NCI-H226 (cell line): ENCODE results near the gene PRR23A.
A peak's percentile ranks its signal among the peaks of the same experiment; 100 is the strongest.
"Not testable (repeated sequence)": the region's sequence is repeated elsewhere in the genome, so short reads cannot be mapped to it uniquely, and the experiment has no call there.

Experiments
- DNase-seq: peaks from one replicate; pipeline ENCODE4 v3.0.0-alpha.2; 2015

PRR23A gene

DNA sequence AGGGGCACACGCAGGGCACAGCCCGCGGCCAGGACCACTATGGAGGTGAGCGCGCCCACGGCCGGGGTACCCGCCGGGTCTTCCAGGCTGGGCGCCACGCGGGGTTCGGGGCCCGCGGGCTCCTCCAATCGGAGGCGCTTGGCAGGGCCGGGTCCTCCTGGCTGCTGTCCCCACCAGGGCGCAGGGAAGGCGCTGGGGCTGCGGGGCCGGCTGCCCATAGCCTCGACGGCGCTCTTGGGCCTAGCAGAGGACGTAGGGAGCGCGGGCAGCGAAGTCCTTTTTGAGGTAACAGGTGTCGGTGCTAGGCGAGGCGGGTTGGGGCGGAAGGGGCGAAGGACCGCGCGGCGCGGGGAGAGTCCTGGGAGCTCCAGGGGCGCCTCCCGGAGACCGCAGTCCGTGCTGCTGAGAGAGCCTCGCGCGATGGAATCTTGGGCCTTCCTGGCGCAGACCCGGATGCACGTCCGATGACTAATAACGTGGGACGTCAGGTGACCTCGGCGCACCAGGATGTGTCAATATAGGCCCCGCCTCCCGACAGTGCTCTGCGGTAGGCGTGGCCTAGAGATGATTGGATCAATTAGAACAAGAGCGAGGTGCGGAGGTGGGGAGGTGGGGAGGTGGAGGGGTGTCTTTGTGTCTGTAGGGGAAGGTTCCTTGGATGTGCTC, at the start of gene PRR23A:
PRR23A (minus strand) TSS at position 218 of the 666 bp plus-strand sequence; CDS start at position 218, 0 bp downstream.
- DNase-seq = no peak

DNA sequence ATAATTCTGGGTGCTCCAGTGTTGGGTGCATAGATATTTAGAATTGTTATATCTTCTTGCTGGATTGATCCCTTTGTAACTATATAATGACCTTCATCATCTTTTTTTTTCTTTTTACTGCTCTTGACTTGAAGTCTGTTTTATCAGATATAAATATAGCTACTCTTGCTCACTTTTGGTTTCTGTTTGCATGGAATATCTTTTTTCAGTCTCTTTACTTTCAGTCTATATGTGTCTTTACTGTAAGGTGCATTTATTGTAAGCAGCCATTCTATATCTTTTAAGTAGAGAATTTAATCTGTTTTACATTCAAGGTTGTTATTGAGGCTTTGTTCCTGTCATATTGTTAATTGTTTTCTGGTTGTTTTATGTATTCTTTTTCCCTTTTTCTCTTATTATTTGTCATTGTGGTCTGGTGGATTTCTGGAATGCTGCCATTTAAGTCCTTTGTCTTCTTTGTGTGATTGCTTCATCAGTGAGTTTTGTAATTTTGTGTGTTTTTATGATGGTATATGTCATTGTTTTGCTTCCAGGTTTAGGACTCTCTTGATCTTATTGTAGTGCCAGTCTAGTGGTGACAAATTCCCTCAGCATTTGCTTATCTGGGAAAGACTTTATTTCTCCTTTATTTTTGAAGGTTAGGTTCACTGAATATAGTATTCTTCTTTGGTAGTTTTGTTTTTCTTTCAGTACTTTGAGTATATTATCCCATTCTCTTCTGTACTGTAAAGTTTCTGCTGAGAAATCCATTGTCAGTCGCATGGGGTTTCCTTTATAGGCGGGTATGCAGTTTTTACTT, 46.9 kb upstream of the PRR23A start:
- DNase-seq = no peak

DNA sequence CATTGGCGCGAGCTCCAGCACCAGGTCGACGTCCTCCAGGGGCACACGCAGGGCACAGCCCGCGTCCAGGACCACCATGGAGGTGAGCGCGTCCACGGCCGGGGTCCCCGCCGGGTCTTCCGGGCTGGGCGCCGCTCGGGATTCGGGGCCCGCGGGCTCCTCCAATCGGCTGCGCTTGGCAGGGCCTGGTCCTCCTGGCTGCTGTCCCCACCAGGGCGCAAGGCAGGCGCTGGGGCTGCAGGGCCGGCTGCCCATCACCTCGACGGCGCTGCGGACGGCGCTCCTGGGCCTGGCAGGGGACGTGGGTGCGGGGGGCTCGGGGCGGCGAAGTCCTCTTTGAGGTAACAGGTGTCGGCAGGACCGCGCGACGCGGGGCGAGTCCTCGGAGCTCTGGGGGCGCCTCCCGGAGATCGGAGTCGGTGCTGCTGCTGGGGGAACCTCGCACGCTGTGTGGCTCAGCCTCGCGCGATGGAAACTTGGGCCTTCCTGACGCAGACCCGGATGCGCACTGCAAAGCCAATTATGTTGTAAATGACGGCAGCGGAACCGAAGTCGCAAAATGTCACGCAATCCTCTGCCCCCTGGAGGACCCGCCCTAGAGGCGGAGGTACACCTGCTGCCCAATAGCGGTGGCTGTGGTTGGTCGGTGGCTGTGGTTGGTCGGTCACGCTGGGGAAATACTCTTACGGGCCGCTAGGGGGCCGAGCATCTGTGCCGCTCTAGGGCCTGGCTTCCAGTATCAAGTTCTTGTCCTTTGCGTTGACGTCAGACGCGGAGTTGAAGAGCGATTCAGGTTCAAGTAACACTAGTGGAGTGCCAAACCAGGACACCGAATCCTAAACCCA, 38.5 kb upstream of the PRR23A start, which contains the start of gene PRR23C:
PRR23C (minus strand) TSS at position 527 of the 845 bp plus-strand sequence; CDS start at position 255, 272 bp downstream.
- no peak for DNase-seq

DNA sequence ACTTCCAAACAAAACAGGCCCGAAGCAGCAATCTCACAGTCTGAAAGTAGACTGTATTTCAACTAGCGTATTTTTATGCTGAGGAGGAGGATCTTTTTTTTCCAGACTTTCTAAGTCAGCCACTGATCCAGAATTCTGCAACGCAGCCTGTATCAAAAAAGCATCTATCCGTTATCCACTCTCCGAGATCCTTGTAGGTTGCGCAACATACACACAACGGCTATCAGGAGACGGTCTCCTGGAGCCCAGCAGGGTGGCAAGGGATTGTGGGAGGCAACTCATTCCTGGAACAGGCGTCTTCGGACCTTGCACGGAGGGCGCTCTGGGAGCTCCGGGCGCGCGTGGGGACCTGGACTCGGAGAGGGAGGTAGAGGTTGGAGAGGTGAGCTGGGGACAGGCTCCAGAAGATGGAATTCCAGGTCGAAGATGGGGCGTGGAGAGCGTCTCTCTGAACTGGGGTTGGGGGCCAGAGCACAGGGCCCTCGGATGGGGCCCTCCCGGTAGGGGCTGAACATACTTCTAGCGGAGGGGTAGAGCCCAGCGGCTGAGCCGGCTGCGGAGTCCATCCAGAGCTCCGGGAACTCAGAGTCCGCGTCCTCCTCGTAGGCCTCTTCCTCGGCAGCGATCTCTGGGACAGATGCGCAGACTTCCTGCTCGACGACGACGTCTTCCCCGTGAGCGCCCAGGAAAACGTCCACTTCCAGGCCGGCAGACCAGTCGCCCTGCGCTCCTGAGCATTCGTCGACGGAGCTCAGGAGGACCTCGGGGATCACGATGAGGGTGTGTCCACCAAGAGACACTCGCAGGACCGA, 37.7 kb upstream of the PRR23A start:
- DNase-seq = no peak

DNA sequence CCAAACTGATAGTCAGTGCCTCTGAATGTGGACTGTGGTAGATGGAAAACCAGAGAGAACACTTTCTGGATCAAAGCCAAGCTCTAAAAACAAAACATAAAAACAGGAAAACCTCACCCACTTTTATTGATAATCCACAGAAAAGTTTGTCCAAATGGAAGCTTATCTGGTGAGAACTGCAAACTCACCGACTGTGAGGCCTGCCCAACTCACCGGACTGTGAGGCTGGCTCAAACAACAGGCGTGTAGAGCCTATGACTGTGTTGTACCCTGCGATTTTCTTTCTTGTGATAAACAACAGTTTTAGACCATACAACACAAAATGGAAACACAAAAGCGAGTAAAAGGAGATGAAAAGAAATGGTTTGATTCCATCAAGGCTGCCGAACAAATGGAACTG, 31.4 kb upstream of the PRR23A start:
- DNase-seq = no peak

DNA sequence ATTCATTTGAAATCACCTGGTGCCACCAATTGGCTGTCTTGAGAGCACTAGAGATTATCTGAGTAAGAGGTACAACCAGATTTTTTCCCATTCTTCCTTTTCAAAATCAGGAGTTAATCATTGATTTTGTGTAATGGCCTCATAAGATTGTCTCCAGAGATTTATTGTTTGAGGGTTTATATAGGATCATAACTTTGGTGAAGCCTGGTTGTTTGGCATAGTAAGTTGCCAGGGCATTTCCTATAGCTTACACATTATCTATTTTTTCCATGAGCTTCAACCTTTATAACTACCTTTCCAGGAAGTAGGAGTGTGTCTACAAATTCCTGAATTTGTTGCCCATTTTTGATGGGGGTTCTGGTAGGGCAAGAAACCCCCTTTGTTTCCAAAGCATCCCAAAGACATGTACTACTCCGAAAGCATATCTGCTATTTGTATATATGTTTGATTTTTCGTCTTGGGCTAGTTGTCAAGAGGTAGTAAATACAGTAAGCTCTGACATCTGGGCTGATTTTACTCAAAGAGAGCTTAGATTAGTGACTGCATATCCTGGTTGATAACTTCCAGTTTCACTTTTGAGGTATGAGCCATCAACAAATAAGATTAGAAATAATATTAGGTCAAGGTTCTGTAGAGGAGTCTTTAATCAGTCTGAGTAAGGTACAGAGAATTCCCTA, 26.4 kb upstream of the PRR23A start:
- no peak for DNase-seq

DNA sequence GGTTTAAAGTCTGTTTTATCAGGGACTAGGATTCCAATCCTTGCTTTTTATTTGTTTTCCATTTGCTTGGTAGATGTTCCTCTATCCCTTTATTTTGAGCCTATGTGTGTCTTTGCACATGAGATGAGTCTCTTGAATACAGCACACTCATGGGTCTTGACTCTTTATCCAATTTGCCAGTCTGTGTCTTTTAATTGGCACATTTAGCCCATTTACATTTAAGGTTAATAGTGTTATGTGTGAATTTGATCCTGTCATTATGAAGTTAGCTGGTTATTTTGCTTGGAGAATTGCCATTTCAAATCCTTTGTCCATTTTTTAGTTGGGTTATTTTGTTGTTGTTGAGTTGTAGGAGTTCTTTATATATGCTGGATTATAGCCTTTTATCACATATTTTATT, 24.5 kb upstream of the PRR23A start:
- not testable (repeated sequence) for DNase-seq

DNA sequence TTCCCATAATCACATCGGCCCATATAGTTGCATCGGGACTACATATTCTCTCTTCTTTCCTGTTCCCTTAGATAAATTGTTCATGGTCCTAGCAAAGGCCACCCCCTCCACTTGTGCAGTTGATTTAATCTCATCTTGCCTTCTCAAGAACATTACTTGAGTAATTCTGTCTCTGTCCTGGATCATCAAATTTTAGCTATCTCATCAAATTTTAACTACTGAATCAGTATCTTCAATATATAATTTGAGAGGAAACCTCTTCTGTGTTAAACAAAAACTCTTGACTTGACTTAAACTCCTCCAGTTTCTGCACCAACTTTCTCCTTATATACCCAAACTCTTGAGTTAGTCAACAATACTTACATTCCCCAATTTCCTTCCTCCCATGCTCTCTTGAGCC, 18.9 kb upstream of the PRR23A start:
- DNase-seq = no peak

DNA sequence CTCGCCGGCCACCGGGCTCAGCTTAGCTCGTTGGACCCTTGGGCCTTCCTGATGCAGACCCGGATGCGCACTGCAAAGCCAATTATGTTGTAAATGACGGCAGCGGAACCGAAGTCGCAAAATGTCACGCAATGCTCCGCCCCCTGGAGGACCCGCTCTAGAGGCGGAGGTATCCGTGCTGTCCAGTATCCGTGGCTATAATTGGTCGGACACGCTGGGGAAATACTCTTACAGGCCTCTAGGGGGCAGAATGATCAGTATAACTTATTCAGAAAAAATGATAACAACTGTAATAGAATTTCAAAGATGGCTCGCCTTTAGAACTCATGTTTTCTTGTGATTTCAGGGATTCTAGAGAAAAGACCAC, 14.8 kb upstream of the PRR23A start, which contains the start of gene PRR23B:
PRR23B (minus strand) TSS at position 59 of the 367 bp plus-strand sequence. CDS start 265 bp downstream, outside the sequence.
- DNase-seq = no peak

DNA sequence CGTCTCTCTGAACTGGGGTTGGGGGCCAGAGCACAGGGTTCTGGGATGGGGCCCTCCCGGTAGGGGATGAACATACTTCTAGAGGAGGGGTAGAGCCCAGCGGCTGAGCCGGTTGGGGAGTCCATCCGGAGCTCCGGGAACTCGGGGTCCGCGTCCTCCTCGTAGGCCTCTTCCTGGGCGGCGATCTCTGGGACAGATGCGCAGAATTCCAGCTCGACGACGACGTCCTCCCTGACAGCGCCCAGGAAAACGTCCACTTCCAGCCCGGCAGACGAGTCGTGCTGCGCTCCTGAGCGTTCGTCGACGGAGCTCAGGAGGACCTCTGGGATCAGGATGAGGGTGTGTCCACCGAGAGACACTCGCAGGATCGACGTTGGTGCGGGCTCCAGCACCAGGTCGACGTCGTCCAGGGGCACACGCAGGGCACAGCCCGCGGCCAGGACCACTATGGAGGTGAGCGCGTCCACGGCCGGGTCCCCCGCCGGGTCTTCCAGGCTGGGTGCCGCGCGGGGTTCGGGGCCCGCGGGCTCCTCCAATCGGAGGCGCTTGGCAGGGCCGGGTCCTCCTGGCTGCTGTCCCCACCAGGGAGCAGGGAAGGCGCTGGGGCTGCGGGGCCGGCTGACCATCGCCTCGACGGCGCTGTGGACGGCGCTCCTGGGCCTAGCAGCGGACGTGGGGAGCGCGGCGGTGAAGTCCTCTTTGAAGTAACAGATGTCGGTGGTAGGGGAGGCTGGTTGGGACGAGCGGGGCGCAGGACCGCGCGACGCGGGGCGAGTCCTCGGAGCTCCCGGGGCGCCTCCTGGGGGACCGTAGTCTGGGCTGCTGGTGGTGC, 14.2 kb upstream of the PRR23A start:
- DNase-seq = no peak

DNA sequence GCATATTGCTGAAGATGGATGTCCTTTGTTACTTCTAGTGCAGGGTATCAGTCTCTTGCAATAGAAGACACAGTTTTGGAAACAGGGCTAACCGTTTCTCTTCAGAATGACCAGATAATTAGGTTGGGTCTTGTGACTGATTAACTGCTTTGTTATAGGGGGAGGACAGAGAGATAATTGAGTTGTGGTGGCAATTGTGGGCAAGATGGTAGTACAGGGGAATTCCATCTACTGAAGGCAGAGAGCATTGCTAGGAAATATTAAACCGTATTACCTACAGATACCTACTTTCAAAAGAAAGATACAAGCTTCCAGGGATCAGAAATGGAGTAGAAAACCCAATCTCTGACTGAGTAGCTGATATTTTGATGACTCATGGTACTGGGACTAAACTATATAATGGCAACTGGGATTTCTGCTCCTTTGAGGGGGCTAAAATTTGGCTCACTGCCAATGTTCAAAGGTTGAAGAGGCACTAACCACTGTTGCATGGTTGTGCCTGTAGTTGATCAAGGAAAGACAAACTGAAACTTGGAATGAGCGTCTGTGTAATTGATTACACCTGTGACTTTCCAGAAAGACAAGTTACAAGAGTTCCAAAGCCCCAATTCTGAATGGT, 10.5 kb upstream of the PRR23A start:
- DNase-seq = no peak

DNA sequence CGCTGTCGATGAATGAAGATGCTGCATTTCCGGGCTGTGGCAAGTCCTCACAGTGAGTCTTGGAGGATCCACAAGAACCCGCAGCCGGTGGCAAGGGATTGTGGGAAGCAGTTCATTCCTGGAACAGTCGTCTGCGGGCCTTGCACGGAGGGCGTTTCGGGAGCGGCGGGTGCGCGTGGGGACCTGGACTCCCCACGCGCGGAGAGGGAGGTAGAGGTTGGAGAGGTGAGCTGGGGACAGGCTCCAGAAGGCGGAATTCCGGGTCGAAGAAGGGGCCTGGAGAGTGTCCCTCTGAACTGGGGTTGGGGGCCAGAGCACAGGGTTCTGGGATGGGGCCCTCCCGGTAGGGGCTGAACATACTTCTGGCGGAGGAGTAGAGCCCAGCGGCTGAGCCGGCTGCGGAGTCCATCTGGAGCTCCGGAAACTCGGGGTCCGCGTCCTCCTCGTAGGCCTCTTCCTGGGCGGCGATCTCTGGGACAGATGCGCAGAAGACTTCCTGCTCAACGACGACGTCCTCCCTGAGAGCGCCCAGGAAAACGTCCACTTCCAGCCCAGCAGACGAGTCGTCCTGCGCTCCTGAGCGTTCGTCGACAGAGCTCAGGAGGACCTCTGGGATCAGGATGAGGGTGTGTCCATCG, 593 bp downstream of the PRR23A start:
- DNase-seq = no peak

DNA sequence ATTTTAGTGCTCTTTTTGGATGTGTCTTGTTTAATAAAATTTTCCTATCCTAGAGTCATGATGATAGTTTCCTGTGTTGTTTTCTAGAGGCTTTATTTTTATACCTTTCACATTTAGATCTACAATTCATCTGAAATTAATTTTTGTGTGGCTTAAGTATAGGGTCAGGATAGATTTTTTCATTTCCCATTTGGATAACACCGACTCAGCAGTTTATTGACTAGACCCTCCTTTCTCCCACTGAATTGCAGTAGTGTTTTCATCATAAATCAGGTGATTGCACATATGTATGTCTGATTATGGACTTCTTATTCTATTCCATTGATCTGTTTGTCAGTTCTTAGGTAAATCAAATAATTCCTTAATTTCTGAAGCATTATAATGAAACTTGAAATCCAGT, 10.4 kb downstream of the PRR23A start:
- DNase-seq = no peak

DNA sequence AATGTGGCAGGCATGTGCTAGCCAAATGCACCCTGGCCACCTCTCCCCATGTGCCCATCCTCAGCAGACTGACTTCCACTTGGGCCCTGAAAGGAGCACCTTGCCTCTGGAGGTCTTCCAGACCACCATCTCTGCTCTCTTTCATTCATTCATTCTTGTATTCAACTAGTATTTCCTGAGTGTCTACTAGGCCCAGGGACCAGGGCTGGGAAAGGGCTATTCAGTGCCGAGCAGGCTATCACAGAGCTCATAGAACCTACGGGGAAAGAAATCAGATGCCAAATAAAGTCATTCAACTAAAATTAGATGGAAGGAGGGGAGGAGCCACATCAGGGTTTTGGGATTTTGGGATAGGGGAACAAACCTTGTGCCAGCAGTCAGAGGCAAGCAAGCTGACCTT, 18.9 kb downstream of the PRR23A start:
- DNase-seq = no peak

DNA sequence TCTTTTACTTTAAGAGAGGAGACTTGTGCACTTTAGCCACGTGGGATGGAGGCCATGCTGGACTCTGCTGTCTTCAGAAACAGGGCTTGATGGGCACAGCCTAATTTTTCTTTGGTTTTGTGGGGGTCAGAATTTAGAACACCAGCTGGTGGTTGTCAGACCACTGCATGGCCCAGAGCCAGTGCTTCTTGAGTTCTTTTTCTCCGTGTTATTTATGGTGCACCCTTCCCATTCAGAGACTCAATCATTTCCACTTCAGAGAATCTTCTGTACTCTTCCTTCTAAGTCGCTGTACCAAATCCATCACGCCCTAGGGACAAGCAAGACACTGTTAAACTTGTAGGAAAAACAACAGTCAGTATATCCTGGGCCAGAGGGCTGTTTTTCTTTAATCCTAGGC, 20.1 kb downstream of the PRR23A start:
- no peak for DNase-seq

DNA sequence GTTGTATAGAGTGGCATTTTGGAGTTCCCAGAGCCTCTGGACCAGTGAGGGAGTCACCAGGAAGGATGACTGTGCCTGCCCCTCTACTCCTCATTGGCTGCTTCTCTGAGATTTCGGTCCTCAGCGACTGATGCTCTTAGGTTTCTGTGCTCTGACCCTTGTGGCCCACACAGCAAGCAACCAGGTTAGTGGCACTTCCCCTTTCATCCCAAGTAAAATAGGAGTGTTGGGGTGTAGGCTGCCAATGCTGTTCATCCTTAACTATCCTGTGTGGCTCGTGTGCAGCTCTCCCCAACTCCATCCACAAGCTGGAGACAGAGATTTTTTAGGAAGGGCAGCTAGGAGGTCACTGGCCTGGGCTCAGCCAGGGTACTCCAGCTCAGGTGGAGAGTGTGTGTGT, 21.3 kb downstream of the PRR23A start:
- no peak for DNase-seq

DNA sequence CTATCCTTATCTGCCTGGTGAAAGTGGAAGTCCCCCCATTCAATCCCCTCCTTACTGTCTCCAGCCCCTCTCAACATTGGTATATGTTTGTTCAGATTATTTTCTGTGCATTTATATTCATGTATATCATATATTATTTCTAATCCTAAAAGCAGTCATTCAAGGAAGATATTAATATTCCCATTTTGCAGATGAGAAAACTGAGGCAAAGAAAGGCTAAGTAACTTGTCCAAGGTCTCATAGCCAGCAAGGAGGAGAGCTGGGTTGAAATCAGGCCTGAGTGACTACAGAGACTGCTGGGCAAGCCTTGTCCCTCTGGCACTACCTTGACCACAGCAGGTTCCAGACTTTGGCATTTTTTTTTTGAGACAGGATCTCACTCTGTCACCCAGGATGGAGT, 30.0 kb downstream of the PRR23A start:
- DNase-seq = no peak

DNA sequence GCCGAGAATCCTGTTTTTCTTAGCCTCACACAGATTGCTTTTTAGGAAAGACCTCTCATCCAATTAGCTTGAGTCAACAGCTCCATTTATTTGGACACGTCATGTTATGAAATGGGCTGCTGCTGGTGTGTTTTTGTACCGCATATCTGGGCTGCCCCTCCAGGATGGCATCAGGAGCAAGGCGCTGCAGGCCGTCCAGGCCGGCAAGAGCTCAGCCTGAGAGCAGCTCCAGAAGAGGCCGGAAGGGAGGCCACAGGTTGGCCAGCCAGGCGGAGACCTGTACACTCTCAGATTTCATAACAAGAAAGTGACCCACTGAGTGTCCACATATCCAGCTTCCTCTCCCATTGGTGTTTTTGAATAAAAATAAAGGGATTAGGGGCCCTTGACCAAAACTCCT, 30.7 kb downstream of the PRR23A start:
- DNase-seq = no peak

DNA sequence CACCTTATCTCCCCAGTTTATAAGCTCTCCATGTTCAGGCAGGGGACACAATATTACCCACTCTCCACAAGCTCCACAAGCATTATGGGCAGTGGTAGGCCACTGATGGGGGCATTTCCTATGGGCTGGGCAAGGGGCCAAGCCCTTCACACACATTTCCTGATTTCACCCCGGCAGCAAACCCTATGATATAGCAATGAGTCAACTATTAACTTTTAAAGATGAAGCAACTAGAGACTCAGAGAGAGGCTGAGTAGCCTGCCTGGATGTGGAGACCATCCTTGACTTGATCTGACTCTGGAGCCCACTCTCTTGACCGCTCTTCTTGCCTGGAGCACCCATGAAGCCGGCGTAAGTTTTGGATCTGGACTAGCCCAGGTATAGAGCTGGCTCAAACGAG, 31.6 kb downstream of the PRR23A start:
- peak; percentile 33 for DNase-seq

DNA sequence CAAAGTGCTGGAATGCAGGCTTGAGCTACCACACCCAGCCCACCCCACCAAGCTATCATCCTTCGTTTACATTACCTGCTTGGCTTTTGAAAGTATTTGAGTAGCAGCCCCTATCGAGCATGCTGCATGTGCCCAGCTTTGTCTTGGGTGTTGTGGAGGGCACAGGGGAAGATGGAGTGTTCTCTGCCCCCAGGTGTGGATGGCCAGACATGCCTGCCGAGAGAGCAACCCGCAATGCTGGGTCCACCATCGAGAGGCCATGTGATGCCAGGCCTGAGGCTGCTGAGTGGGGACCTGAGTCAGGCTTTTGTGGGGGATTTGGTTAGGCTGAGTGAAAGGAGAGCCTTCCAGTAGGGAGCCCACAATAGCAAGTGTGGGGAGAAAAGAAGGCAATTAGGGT, 33.1 kb downstream of the PRR23A start:
- no peak for DNase-seq
